PC-3 (cell line): ENCODE measurements around the gene KDM3B.
"Not testable (repeated sequence)": the region's sequence is repeated elsewhere in the genome, so short reads cannot be mapped to it uniquely, and the experiment has no call there.

Source experiments
- CTCF ChIP-seq: fragments of 300-600 bp; sonication (generic); conservative IDR thresholded peaks from 2 replicates; pipeline ENCODE4 v1.5.1; 2017; ENCODE audit warnings: antibody characterized with exemption, low read depth, mild to moderate bottlenecking, low read length
- EZH2phosphoT487 ChIP-seq: fragments of 300-600 bp; sonication (generic); IDR thresholded peaks from 2 replicates; pipeline ENCODE4 v1.6.1; 2018; ENCODE audit warnings: mild to moderate bottlenecking, antibody characterized with exemption, low read length, borderline replicate concordance

- TF ChIP-seq CTCF, EZH2phosphoT487: not testable (repeated sequence)
These were observed 37.4 kb downstream of the KDM3B start for GRCh38 chr5:138389911-138390310.
